CD4-positive, alpha-beta memory T cell (primary cell): ENCODE data around the gene BLVRA. TPM values are rescaled to one million over a fixed set of nuclear protein-coding genes. Genes with fewer than 3 reads are reported as not detected.
A peak's percentile ranks its signal among the peaks of the same experiment; 100 is the strongest.

ENCODE experiments used
- CTCF ChIA-PET: fragments of 350-600 bp; sonication (Branson Sonifier 250); formaldehyde crosslinking; loops from one replicate; lab custom pipeline; 2021; ENCODE audit warnings: inconsistent platforms; ENCODE audit not compliant: partially characterized antibody; lab: Charles Lee
- POLR2A ChIA-PET: fragments of 350-600 bp; sonication (Branson Sonifier 250); formaldehyde crosslinking; loops from one replicate; lab custom pipeline; 2021; ENCODE audit not compliant: partially characterized antibody; lab: Charles Lee
- DNase-seq, 5 donors: peaks; one replicate each; pipeline versions ENCODE4 v3.0.0 to v3.0.0-alpha.2; 2020 to 2022; ENCODE audit warnings: mixed read lengths in 1 of 5
- H3K27ac ChIP-seq: one replicate; pipeline ENCODE4 v1.7.0; 2013; ENCODE audit warnings: low read depth, low read length
- H3K27me3 ChIP-seq: 2 replicates; pipeline ENCODE4 v1.7.0; 2013; ENCODE audit warnings: mild to moderate bottlenecking, low read length, moderate library complexity; ENCODE audit not compliant: insufficient read depth
- H3K36me3 ChIP-seq: 2 replicates; pipeline ENCODE4 v1.7.0; 2013; ENCODE audit warnings: mild to moderate bottlenecking, low read length, moderate library complexity; ENCODE audit not compliant: insufficient read depth
- H3K4me1 ChIP-seq: 2 replicates; pipeline ENCODE4 v1.7.0; 2013; ENCODE audit warnings: mild to moderate bottlenecking, low read length, moderate library complexity; ENCODE audit not compliant: insufficient read depth
- H3K4me3 ChIP-seq, 2 donors: one replicate each; pipeline ENCODE4 v1.7.0; 2013; ENCODE audit warnings: low read length in 2 of 2, mild to moderate bottlenecking in 1 of 2
- H3K9me3 ChIP-seq, 2 donors: one replicate each; pipeline ENCODE4 v1.7.0; 2013; ENCODE audit warnings: low read length in 2 of 2, control low read depth in 1 of 2; ENCODE audit not compliant: control insufficient read depth in 1 of 2
- H3K27ac Mint-ChIP-seq, 7 donors: one replicate each; pipeline ENCODE4 v1.8.0; 2020 to 2021; ENCODE audit warnings: mixed read lengths in 7 of 7, mild to moderate bottlenecking in 6 of 7, inconsistent platforms in 3 of 7, moderate library complexity in 3 of 7
- H3K27me3 Mint-ChIP-seq, 2 donors: one replicate each; pipeline ENCODE4 v1.8.0; 2020 to 2021; ENCODE audit warnings: mixed read lengths in 2 of 2
- H3K36me3 Mint-ChIP-seq, 2 donors: one replicate each; pipeline ENCODE4 v1.8.0; 2020 to 2021; ENCODE audit warnings: mixed read lengths in 2 of 2, inconsistent platforms in 1 of 2, mild to moderate bottlenecking in 1 of 2
- H3K4me1 Mint-ChIP-seq, 4 donors: one replicate each; pipeline ENCODE4 v1.8.0; 2020 to 2021; ENCODE audit warnings: mixed read lengths in 4 of 4, mild to moderate bottlenecking in 1 of 4
- H3K4me3 Mint-ChIP-seq, 8 donors: one replicate each; pipeline ENCODE4 v1.8.0; 2020 to 2021; ENCODE audit warnings: mixed read lengths in 8 of 8, mild to moderate bottlenecking in 7 of 8, moderate library complexity in 6 of 8, inconsistent platforms in 3 of 8
- H3K9me3 Mint-ChIP-seq, 8 donors: one replicate each; pipeline ENCODE4 v1.8.0; 2020 to 2021; ENCODE audit warnings: mixed read lengths in 8 of 8, mild to moderate bottlenecking in 5 of 8, inconsistent platforms in 3 of 8, moderate library complexity in 1 of 8
- intact Hi-C: fragments of 100-400 bp; cut with micrococcal nuclease; formaldehyde crosslinking; loops from one replicate; pipeline ENCODE4 v1.15.1; 2023
- polyA plus RNA-seq, 2 donors: library from polyadenylated mRNA; unstranded; fragments of 300-500 nt; fragmentation: Illumina TruSeq; gene quantifications; one replicate each; pipeline ENCODE4 v1.2.3, GENCODE V29; 2021
- total RNA-seq, 2 experiments: library from RNA; stranded (reverse); gene quantifications; one replicate each; pipeline ENCODE4 v1.2.3, GENCODE V29; 2021

Gene BLVRA
- total and polyA plus RNA-seq, 4 experiments from 2014 or later = 18.1 to 105 (median 45.7) TPM

- no peaks in the 10 kb centered on the region for H3K36me3 ChIP-seq
- Mint-ChIP-seq H3K4me1 (peaks cover 0 to 4% (median 0%) of the 10 kb centered on the region in 4 donors), H3K27ac (no peak overlapping the region), H3K27me3 (peaks cover 3 to 4% of the 10 kb centered on the region in 2 donors), H3K9me3 (no peaks in the 10 kb centered on the region), H3K36me3 (no peaks in the 10 kb centered on the region), H3K4me3 (no peak overlapping the region)
- no peak for DNase-seq
- no peak overlapping the region for H3K4me3 ChIP-seq
- ChIA-PET POLR2A (interaction anchor here (1.2 to 1.3 kb wide), 2 partner anchors 10 kb away, joined by 3 read pairs; no protein-coding TSS in a partner anchor), CTCF (interaction anchor here (0.6 to 0.9 kb wide), 3 partner anchors 10 to 13 kb away, joined by 3 read pairs; no protein-coding TSS in a partner anchor)
- H3K27ac ChIP-seq = no peak overlapping the region
- H3K9me3 ChIP-seq = no peaks in the 10 kb centered on the region
- no peaks in the 10 kb centered on the region for H3K4me1 ChIP-seq
- intact Hi-C loops = no loop called here
- H3K27me3 ChIP-seq = no peaks in the 10 kb centered on the region
Measured at GRCh38 chr7:43849047-43849446, 90.6 kb downstream of the BLVRA start.

- no peaks in the 10 kb centered on the region for H3K36me3 ChIP-seq
- Mint-ChIP-seq H3K36me3 (no peaks in the 10 kb centered on the region), H3K4me3 (no peak overlapping the region), H3K9me3 (no peaks in the 10 kb centered on the region), H3K27ac (no peak overlapping the region), H3K4me1 (peaks cover 0 to 4% (median 0%) of the 10 kb centered on the region in 4 donors), H3K27me3 (peaks cover 2 to 3% of the 10 kb centered on the region in 2 donors)
- H3K4me3 ChIP-seq = no peak overlapping the region
- no peak overlapping the region for H3K27ac ChIP-seq
- ChIA-PET POLR2A (no interaction called here), CTCF (interaction anchor here (1.6 kb wide), 1 partner anchor 12 kb away, joined by 12 read pairs; no protein-coding TSS in a partner anchor)
- no peaks in the 10 kb centered on the region for H3K27me3 ChIP-seq
- intact Hi-C loops = no loop called here
- no peaks in the 10 kb centered on the region for H3K9me3 ChIP-seq
- no peaks in the 10 kb centered on the region for H3K4me1 ChIP-seq
- DNase-seq = no peak
Measured at GRCh38 chr7:43850348-43851116, 92.1 kb downstream of the BLVRA start.

GRCh38 chr7:43851805-43852204, 93.3 kb downstream of the BLVRA start:
- H3K27ac ChIP-seq = no peak overlapping the region
- no peak overlapping the region for H3K27ac Mint-ChIP-seq
- no peaks in the 10 kb centered on the region for H3K36me3 ChIP-seq
- ChIA-PET POLR2A (no interaction called here), CTCF (interaction anchor here (1.6 kb wide), 1 partner anchor 13 kb away, joined by 12 read pairs; no protein-coding TSS in a partner anchor)
- no peaks in the 10 kb centered on the region for H3K27me3 ChIP-seq
- intact Hi-C loops = no loop called here
- H3K27me3 Mint-ChIP-seq = peaks cover 2 to 3% of the 10 kb centered on the region in 2 donors
- DNase-seq = no peak
- no peaks in the 10 kb centered on the region for H3K4me1 ChIP-seq
- H3K9me3 ChIP-seq = no peaks in the 10 kb centered on the region
- H3K36me3 Mint-ChIP-seq = no peaks in the 10 kb centered on the region
- no peak overlapping the region for H3K4me3 ChIP-seq
- H3K9me3 Mint-ChIP-seq = no peaks in the 10 kb centered on the region
- no peak overlapping the region for H3K4me3 Mint-ChIP-seq
- peaks cover 0 to 4% (median 0%) of the 10 kb centered on the region in 4 donors for H3K4me1 Mint-ChIP-seq

DNA sequence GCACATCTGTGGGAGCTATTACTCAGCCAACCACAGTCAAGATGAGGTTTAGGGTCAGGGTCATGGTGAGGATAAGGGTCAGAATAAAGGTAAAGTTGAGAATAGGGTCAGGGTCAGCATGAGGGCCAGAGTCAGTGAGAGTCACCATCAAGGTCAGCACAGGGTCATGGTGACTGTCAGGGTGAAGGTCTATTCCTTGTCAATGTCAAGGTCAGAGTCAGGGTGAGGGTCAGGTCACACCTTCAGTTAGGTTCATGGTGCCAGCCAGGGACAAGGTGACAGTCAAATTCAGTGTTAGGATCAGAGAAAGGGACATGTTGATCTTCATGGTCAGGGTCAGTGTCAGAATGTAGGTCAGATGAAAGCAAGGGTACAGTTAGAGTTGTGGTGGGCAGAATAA, 96.7 kb downstream of the BLVRA start:
- DNase-seq = no peak
- H3K27ac Mint-ChIP-seq = peak overlapping the region in 1 of 7 donors; percentile 1
- H3K36me3 Mint-ChIP-seq = no peaks in the 10 kb centered on the region
- ChIA-PET POLR2A (no interaction called here), CTCF (interaction anchor here (1.0 kb wide), 1 partner anchor 594 kb away, joined by 3 read pairs; no protein-coding TSS in a partner anchor)
- H3K9me3 Mint-ChIP-seq = no peaks in the 10 kb centered on the region
- no peak overlapping the region for H3K4me3 Mint-ChIP-seq
- no peaks in the 10 kb centered on the region for H3K4me1 ChIP-seq
- peaks cover 0 to 4% (median 0%) of the 10 kb centered on the region in 4 donors for H3K4me1 Mint-ChIP-seq
- no peak overlapping the region for H3K27ac ChIP-seq
- intact Hi-C loops = no loop called here
- no peaks in the 10 kb centered on the region for H3K27me3 ChIP-seq
- H3K9me3 ChIP-seq = no peaks in the 10 kb centered on the region
- no peaks in the 10 kb centered on the region for H3K36me3 ChIP-seq
- no peaks in the 10 kb centered on the region for H3K27me3 Mint-ChIP-seq
- no peak overlapping the region for H3K4me3 ChIP-seq

DNA sequence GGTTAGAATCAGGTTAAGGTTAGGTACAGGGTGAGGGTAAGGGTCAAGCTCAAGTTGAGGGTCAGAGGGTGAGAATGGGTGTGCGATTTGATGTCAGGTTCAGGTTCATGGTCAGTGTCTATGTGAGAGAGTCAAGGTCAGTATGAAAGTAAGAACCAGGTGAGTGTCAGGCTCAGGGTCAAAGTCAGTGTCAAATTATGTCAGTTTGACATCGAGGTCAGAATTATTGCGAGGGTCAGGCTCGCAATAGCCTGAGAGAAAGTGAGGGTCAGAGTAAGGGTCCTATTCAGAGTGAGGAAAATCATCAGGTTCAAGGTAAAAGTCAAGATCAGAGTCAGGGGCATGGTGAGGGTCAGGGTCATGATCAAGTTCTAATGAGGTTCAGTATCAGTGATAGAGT, 97.8 kb downstream of the BLVRA start:
- H3K27ac ChIP-seq = no peak overlapping the region
- Mint-ChIP-seq H3K9me3 (no peaks in the 10 kb centered on the region), H3K27me3 (no peaks in the 10 kb centered on the region), H3K4me1 (peaks cover 0 to 4% (median 0%) of the 10 kb centered on the region in 4 donors), H3K27ac (no peak overlapping the region), H3K4me3 (no peak overlapping the region), H3K36me3 (no peaks in the 10 kb centered on the region)
- no peak for DNase-seq
- H3K4me3 ChIP-seq = no peak overlapping the region
- H3K36me3 ChIP-seq = no peaks in the 10 kb centered on the region
- no peaks in the 10 kb centered on the region for H3K4me1 ChIP-seq
- no peaks in the 10 kb centered on the region for H3K9me3 ChIP-seq
- ChIA-PET POLR2A (no interaction called here), CTCF (interaction anchor here (1.0 kb wide), 1 partner anchor 595 kb away, joined by 3 read pairs; no protein-coding TSS in a partner anchor)
- intact Hi-C loops = no loop called here
- no peaks in the 10 kb centered on the region for H3K27me3 ChIP-seq

Other genes starting within 250 kb of the BLVRA start
- gene STK17A, start 175.6 kb upstream of the BLVRA start, total RNA-seq = 100 to 1,000 TPM; 118 to 119 TPM
- 100 to 1,000 TPM; 139 to 168 TPM for gene STK17A, start 175.6 kb upstream of the BLVRA start, polyA plus RNA-seq
- gene COA1, start 29.2 kb upstream of the BLVRA start, total RNA-seq = 10 to 100 TPM; 52.0 to 53.2 TPM
- 10 to 100 TPM; 43.7 to 56.4 TPM for gene COA1, start 29.2 kb upstream of the BLVRA start, polyA plus RNA-seq
- gene MRPS24, start 110.8 kb downstream of the BLVRA start, total RNA-seq = 10 to 100 TPM; 52.2 to 52.7 TPM
- gene MRPS24, start 110.8 kb downstream of the BLVRA start, polyA plus RNA-seq = 100 to 1,000 TPM; 130 to 136 TPM
- 10 to 100 TPM; 35.5 to 36.1 TPM for gene URGCP, start 147.9 kb downstream of the BLVRA start, total RNA-seq
- 10 to 100 TPM; 17.1 to 28.9 TPM for gene URGCP, start 147.9 kb downstream of the BLVRA start, polyA plus RNA-seq
- gene UBE2D4, start 167.8 kb downstream of the BLVRA start, total RNA-seq = 10 to 100 TPM; 10.9 to 11.0 TPM
- 10 to 100 TPM; 16.5 to 21.9 TPM for gene UBE2D4, start 167.8 kb downstream of the BLVRA start, polyA plus RNA-seq
- gene SPDYE1, start 239.2 kb downstream of the BLVRA start, total RNA-seq = under 1 TPM in 1 of 2 experiments, not detected in 1; 0.17 TPM
- under 1 TPM in 1 of 2 donors, not detected in 1; 0.49 TPM for gene SPDYE1, start 239.2 kb downstream of the BLVRA start, polyA plus RNA-seq